Stimulated activated CD4-positive, alpha-beta T cell treated with anti-CD3 and anti-CD28 coated beads, Interleukin-2, amount 100 ng/mL, for 48 hours (primary cell): ENCODE measurements around the gene CYP2E1.
"Not testable (repeated sequence)": the region's sequence is repeated elsewhere in the genome, so short reads cannot be mapped to it uniquely, and the experiment has no call there.

Source experiments
- DNase-seq, 2 donors: peaks; one replicate each; pipeline ENCODE4 v3.0.0-alpha.2; 2020

The CYP2E1 gene

DNA sequence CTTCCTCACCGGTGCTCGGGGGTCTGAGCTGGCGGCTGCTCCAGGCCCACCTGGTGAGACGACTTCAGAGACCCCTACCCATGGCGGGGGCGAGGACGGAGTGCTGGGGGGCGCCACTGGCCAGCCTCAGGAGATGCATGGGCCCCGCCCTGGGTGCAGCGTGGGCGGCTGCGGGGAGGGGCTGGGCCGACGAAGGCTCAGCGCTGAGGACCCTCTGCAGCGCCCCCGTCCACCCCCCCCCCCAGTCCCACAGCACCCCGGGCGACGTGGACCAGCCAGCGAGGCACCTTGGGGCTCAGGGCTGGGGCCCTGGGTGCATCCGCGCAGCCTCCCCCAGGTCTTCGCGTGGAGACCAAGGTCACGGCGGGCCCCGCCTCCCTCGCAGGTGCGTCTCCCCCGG lies 49.9 kb downstream of the CYP2E1 start:
- DNase-seq, result not testable (repeated sequence)
